H1 (cell line): ENCODE results near the gene COL5A3. TPM values are rescaled to one million over a fixed set of nuclear protein-coding genes. Genes with fewer than 3 reads are reported as not detected.

Source experiments
- CTCF ChIA-PET: fragments of 300-600 bp; sonication (Branson Sonifier 250); formaldehyde crosslinking; loops from one replicate; lab custom pipeline; 2021; ENCODE audit not compliant: partially characterized antibody; lab: Charles Lee
- POLR2A ChIA-PET: fragments of 300-600 bp; sonication (Branson Sonifier 250); formaldehyde crosslinking; loops from one replicate; lab custom pipeline; 2021; ENCODE audit warnings: inconsistent platforms; ENCODE audit not compliant: partially characterized antibody; lab: Charles Lee
- DNase-seq, 2 experiments: peaks; one replicate each; pipeline versions ENCODE4 v3.0.0 to v3.0.0-alpha.2; 2010 to 2022; ENCODE audit warnings: low spot score in 2 of 2, low read depth in 1 of 2, mixed read lengths in 1 of 2
- FAIRE-seq: peaks from 2 replicates; lab custom pipeline; 2011; peaks lifted over from hg19 to GRCh38; lab: Jason Lieb, UNC
- H2AFZ ChIP-seq: 2 replicates; pipeline ENCODE4 v1.8.1; 2012; ENCODE audit warnings: low read length, inconsistent platforms
- H2AK5ac ChIP-seq: 2 replicates; pipeline ENCODE4 v1.6.1; 2013; ENCODE audit warnings: low read depth, low read length
- H2BK120ac ChIP-seq: replicated peaks from 2 replicates; pipeline ENCODE3; 2013; ENCODE audit warnings: low read depth, low read length, inconsistent platforms
- H2BK12ac ChIP-seq: 2 replicates; pipeline ENCODE4 v1.6.1; 2013; ENCODE audit warnings: low read depth, low read length
- H2BK15ac ChIP-seq: 2 replicates; pipeline ENCODE4 v1.6.1; 2013; ENCODE audit warnings: low read length
- H2BK20ac ChIP-seq: 2 replicates; pipeline ENCODE4 v1.6.1; 2013; ENCODE audit warnings: low read length
- H2BK5ac ChIP-seq: 2 replicates; pipeline ENCODE4 v1.6.1; 2013; ENCODE audit warnings: low read depth, low read length
- H3K14ac ChIP-seq: 2 replicates; pipeline ENCODE4 v1.6.1; 2013; ENCODE audit warnings: inconsistent platforms; ENCODE audit not compliant: insufficient read length
- H3K18ac ChIP-seq: 2 replicates; pipeline ENCODE4 v1.6.1; 2013; ENCODE audit warnings: low read length; ENCODE audit errors: extremely low read depth
- H3K23ac ChIP-seq: 2 replicates; pipeline ENCODE4 v1.6.1; 2013; ENCODE audit warnings: inconsistent platforms; ENCODE audit not compliant: insufficient read length
- H3K23me2 ChIP-seq: 2 replicates; pipeline ENCODE4 v1.6.1; 2013; ENCODE audit warnings: low read depth, low read length
- H3K27ac ChIP-seq: 2 replicates; pipeline ENCODE4 v1.6.1; 2011; ENCODE audit warnings: low read depth, low read length, inconsistent platforms
- H3K27me3 ChIP-seq, 4 experiments: replicated peaks in 1 of 4; 1 replicate in 1 of 4; 2 replicates in 3 of 4; pipeline versions ENCODE4 v1.6.1 to v1.8.1; 2011 to 2013; ENCODE audit warnings: low read length in 3 of 4, mild to moderate bottlenecking in 3 of 4, inconsistent platforms in 2 of 4, mixed read lengths in 2 of 4, moderate library complexity in 1 of 4; ENCODE audit not compliant: control insufficient read depth in 3 of 4, insufficient read depth in 3 of 4; ENCODE audit errors: extremely low read depth in 1 of 4
- H3K36me3 ChIP-seq, 4 experiments: 2 replicates each; pipeline versions ENCODE4 v1.6.1 to v1.8.1; 2011 to 2013; ENCODE audit warnings: mild to moderate bottlenecking in 4 of 4, low read length in 3 of 4, moderate library complexity in 2 of 4, control low read depth in 1 of 4, inconsistent platforms in 1 of 4; ENCODE audit not compliant: insufficient read depth in 4 of 4, control insufficient read depth in 2 of 4
- H3K4ac ChIP-seq: replicated peaks from 2 replicates; pipeline ENCODE3; 2013; ENCODE audit warnings: low read length, low read depth, mixed read lengths, inconsistent platforms; ENCODE audit not compliant: insufficient read length
- H3K4me1 ChIP-seq, 4 experiments: replicated peaks in 1 of 4; 1 replicate in 1 of 4; 2 replicates in 3 of 4; pipeline versions ENCODE4 v1.6.1 to v1.8.1; 2011 to 2013; ENCODE audit warnings: low read length in 3 of 4, inconsistent platforms in 2 of 4, mixed read lengths in 1 of 4; ENCODE audit not compliant: insufficient read depth in 4 of 4, control insufficient read depth in 3 of 4
- H3K4me2 ChIP-seq, 2 experiments: 2 replicates each; pipeline versions ENCODE4 v1.6.1 to v1.8.1; 2011 to 2013; ENCODE audit warnings: low read depth in 2 of 2, low read length in 2 of 2, control low read depth in 1 of 2, inconsistent platforms in 1 of 2, mild to moderate bottlenecking in 1 of 2; ENCODE audit not compliant: insufficient read depth in 1 of 2
- H3K4me3 ChIP-seq, 4 experiments: fragments of 200-600, 300-600 bp in 1 of 4; sonication (generic), shearing (Covaris generic), sonication (Bioruptor Twin) in 1 of 4; 2 replicates each; pipeline versions ENCODE4 v1.5.1 to v1.8.1; 2011 to 2016; ENCODE audit warnings: low read length in 4 of 4, low read depth in 3 of 4, control low read depth in 2 of 4, inconsistent platforms in 2 of 4, mild to moderate bottlenecking in 2 of 4, mixed read lengths in 1 of 4, moderate library complexity in 1 of 4; ENCODE audit not compliant: insufficient read depth in 2 of 4; ENCODE audit errors: extremely low read depth in 1 of 4
- H3K56ac ChIP-seq: replicated peaks from 2 replicates; pipeline ENCODE3; 2013; ENCODE audit warnings: low read depth, mild to moderate bottlenecking, mixed read lengths, low read length, inconsistent platforms; ENCODE audit not compliant: insufficient read length
- H3K79me1 ChIP-seq: 2 replicates; pipeline ENCODE4 v1.6.1; 2013; ENCODE audit warnings: low read depth, low read length, control low read depth
- H3K79me2 ChIP-seq, 2 experiments: 2 replicates each; pipeline versions ENCODE4 v1.6.1 to v1.8.1; 2012 to 2013; ENCODE audit warnings: low read length in 2 of 2, mild to moderate bottlenecking in 2 of 2, inconsistent platforms in 1 of 2; ENCODE audit not compliant: insufficient read depth in 2 of 2, control insufficient read depth in 1 of 2
- H3K9ac ChIP-seq, 4 experiments: replicated peaks in 1 of 4; 1 replicate in 1 of 4; 2 replicates in 3 of 4; pipeline versions ENCODE4 v1.6.1 to v1.8.1; 2011 to 2013; ENCODE audit warnings: low read depth in 3 of 4, low read length in 3 of 4, control low read depth in 2 of 4, mild to moderate bottlenecking in 2 of 4, moderate library complexity in 2 of 4, inconsistent platforms in 1 of 4; ENCODE audit errors: extremely low read depth in 1 of 4
- H3K9me3 ChIP-seq, 2 experiments: 2 replicates each; pipeline versions ENCODE4 v1.6.1 to v1.8.1; 2012 to 2013; ENCODE audit warnings: mild to moderate bottlenecking in 2 of 2, moderate library complexity in 2 of 2, control low read depth in 1 of 2, inconsistent platforms in 1 of 2, low read depth in 1 of 2, low read length in 1 of 2, mixed read lengths in 1 of 2; ENCODE audit not compliant: insufficient read depth in 2 of 2
- H4K20me1 ChIP-seq, 2 experiments: replicated peaks in 1 of 2; 2 replicates each; pipeline versions ENCODE3 to v1.8.1; 2011 to 2013; ENCODE audit warnings: inconsistent platforms in 2 of 2, low read length in 2 of 2, mild to moderate bottlenecking in 1 of 2; ENCODE audit not compliant: insufficient read depth in 2 of 2, control insufficient read depth in 1 of 2
- H4K5ac ChIP-seq: 2 replicates; pipeline ENCODE4 v1.6.1; 2013; ENCODE audit warnings: low read length, low read depth, mixed read lengths, inconsistent platforms; ENCODE audit not compliant: insufficient read length
- H4K8ac ChIP-seq: 2 replicates; pipeline ENCODE4 v1.8.0; 2013; ENCODE audit warnings: mild to moderate bottlenecking, moderate library complexity, low read length, inconsistent platforms; ENCODE audit not compliant: insufficient read depth; ENCODE audit errors: extremely low read depth
- H4K91ac ChIP-seq: replicated peaks from 2 replicates; pipeline ENCODE3; 2013; ENCODE audit warnings: low read length, mixed read lengths, inconsistent platforms; ENCODE audit not compliant: insufficient read length
- ATF3 ChIP-seq: IDR thresholded peaks from 2 replicates; pipeline ENCODE4 v1.6.1; 2011; ENCODE audit warnings: low read depth, mild to moderate bottlenecking, low read length; ENCODE audit not compliant: insufficient read depth
- CHD1 ChIP-seq: IDR thresholded peaks from 2 replicates; pipeline ENCODE4 v1.6.1; 2012; ENCODE audit warnings: low read depth, low read length, improper control_type of control experiment
- EZH2 ChIP-seq: fragments of 200-600 bp; sonication (generic); IDR thresholded peaks from 2 replicates; pipeline ENCODE4 v1.7.1; 2012; ENCODE audit warnings: low read depth, mild to moderate bottlenecking, moderate library complexity, low read length, inconsistent platforms; ENCODE audit not compliant: severe bottlenecking
- FOSL1 ChIP-seq: IDR thresholded peaks from 2 replicates; pipeline ENCODE4 v1.6.1; 2011; ENCODE audit warnings: mild to moderate bottlenecking, low read depth, low read length, moderate library complexity; ENCODE audit not compliant: insufficient read depth
- GABPA ChIP-seq: IDR thresholded peaks from 2 replicates; pipeline ENCODE4 v1.6.1; 2011; ENCODE audit warnings: mild to moderate bottlenecking, low read length, moderate library complexity, borderline replicate concordance; ENCODE audit not compliant: insufficient read depth
- JUN ChIP-seq: IDR thresholded peaks from 2 replicates; pipeline ENCODE4 v1.6.1; 2011; ENCODE audit warnings: low read depth, mild to moderate bottlenecking, improper control_type of control experiment, low read length
- MAFK ChIP-seq: IDR thresholded peaks from 2 replicates; pipeline ENCODE4 v1.6.1; 2012; ENCODE audit warnings: low read depth, mild to moderate bottlenecking, improper control_type of control experiment, low read length
- MAX ChIP-seq: IDR thresholded peaks from 2 replicates; pipeline ENCODE4 v1.6.1; 2012; ENCODE audit warnings: inconsistent platforms
- SIN3A ChIP-seq, 2 experiments: IDR thresholded peaks in 1 of 2; conservative IDR thresholded peaks in 1 of 2; 2 replicates each; pipeline ENCODE4 v1.6.1; 2011 to 2012; ENCODE audit warnings: low read length in 2 of 2, improper control_type of control experiment in 1 of 2, low read depth in 1 of 2, mild to moderate bottlenecking in 1 of 2
- SIRT6 ChIP-seq: IDR thresholded peaks from one replicate; pipeline ENCODE4 v1.7.1; 2012; ENCODE audit warnings: low read length, inconsistent platforms
- SIX5 ChIP-seq: IDR thresholded peaks from 2 replicates; pipeline ENCODE4 v1.6.1; 2011; ENCODE audit warnings: mild to moderate bottlenecking, low read depth, low read length
- TAF1 ChIP-seq: IDR thresholded peaks from 2 replicates; pipeline ENCODE4 v1.6.1; 2011; ENCODE audit warnings: mild to moderate bottlenecking, low read depth, low read length
- WGBS, 2 experiments: shearing (Covaris generic) in 1 of 2; methylation state at CpG; one replicate each; pipeline versions ENCODE4 v1.1.6 to v1.1.7; 2013 to 2015; ENCODE audit warnings: low lambda C conversion rate in 2 of 2, mixed read lengths in 2 of 2, inconsistent platforms in 1 of 2, low coverage in 1 of 2, missing lambda C conversion rate in 1 of 2; ENCODE audit not compliant: insufficient replicate concordance in 2 of 2, insufficient coverage in 1 of 2, insufficient read length in 1 of 2; ENCODE audit errors: extremely low coverage in 1 of 2, missing lambda C conversion rate in 1 of 2; 5-methylcytosine and 5-hydroxymethylcytosine counted together
- polyA plus RNA-seq, 7 experiments: library from polyadenylated mRNA; depleted of rRNA in 3 of 7; stranded (reverse) in 5 of 7; unstranded in 2 of 7; fragments of >200 nt in 5 of 7; fragments of 200-250 nt in 2 of 7; gene quantifications; 1 replicate in 5 of 7; 2 replicates in 1 of 7; 4 replicates in 1 of 7; pipeline versions ENCODE4 v1.2.1 to v1.2.3, GENCODE V29; 2011 to 2013; ENCODE audit warnings: missing spikeins in 2 of 7, mixed read lengths in 2 of 7
- total RNA-seq: library from RNA; stranded (reverse); fragmentation: NEBNext Ultra II Directional; extraction: Animal tissue kit (Norgen Biotek cat#: 25700); gene quantifications from 2 replicates; pipeline ENCODE4 v1.2.1, GENCODE V29; 2021

Gene COL5A3
- total and polyA plus RNA-seq, 2 of the 8 experiments (the other 6 are each of a cell fraction or from before 2014, with no cell fraction given) = 0.67 to 0.74 TPM

GRCh38 chr19:10011974-10012373, 1.7 kb upstream of the COL5A3 start:
- Histone ChIP-seq H3K23me2 (peaks cover 15% of the 10 kb centered on the region; the same call in 1 of the 2 replicates), H2BK20ac (no peak overlapping the region), H3K4me3 (no peak overlapping the region), H4K91ac (no peak overlapping the region), H4K5ac (no peak overlapping the region), H3K79me1 (no peaks in the 10 kb centered on the region), H3K27me3 (peaks cover 1 to 29% (median 20%) of the 10 kb centered on the region in 4 experiments), H3K23ac (no peak overlapping the region), H2AFZ (no peak overlapping the region), H3K27ac (no peak overlapping the region), H3K36me3 (no peaks in the 10 kb centered on the region), H3K79me2 (no peaks in the 10 kb centered on the region), H2BK15ac (no peak overlapping the region), H3K14ac (no peak overlapping the region), H4K20me1 (peaks cover 5 to 10% of the 10 kb centered on the region in 2 experiments), H2BK5ac (no peak overlapping the region), H2AK5ac (no peak overlapping the region), H3K4me1 (peaks cover 4 to 12% (median 8%) of the 10 kb centered on the region in 4 experiments), H3K18ac (no peak overlapping the region), H3K4me2 (no peak overlapping the region), H2BK12ac (no peak overlapping the region), H3K4ac (no peak overlapping the region), H2BK120ac (no peak overlapping the region), H3K9ac (no peak overlapping the region), H3K56ac (no peak overlapping the region), H3K9me3 (no peaks in the 10 kb centered on the region), H4K8ac (no peak overlapping the region)
- WGBS, 2 experiments = 65% methylated on average over 4 of the region's 7 CpGs; no CpG with 5 or more reads in 1 of the 2 experiments
- no peak for TF ChIP-seq GABPA
- TF ChIP-seq MAFK = no peak
- TF ChIP-seq SIX5 = no peak
- TF ChIP-seq SIRT6 = no peak
- TF ChIP-seq FOSL1 = no peak
- no peak for TF ChIP-seq SIN3A (conservative IDR thresholded peaks at IDR 0.05 in 1 of 2, IDR thresholded peaks at IDR 0.05 in 1 of 2; ENCODE audit: low read depth in 1 of 2, low read length in 2 of 2)
- no peak for TF ChIP-seq MAX
- TF ChIP-seq JUN = no peak
- TF ChIP-seq CHD1 = no peak
- TF ChIP-seq ATF3 = no peak
- TF ChIP-seq TAF1 = no peak
- TF ChIP-seq EZH2 = no peak
- no peak for FAIRE-seq
- ChIA-PET POLR2A (no interaction called here), CTCF (interaction anchor here (0.7 to 1.9 kb wide), 6 partner anchors 12 to 102 kb away, joined by 3 to 8 read pairs (median 4); no protein-coding TSS in a partner anchor)
- no peak for DNase-seq
